Loucy (cell line): ENCODE results near the gene ZNF679.
A peak's percentile ranks its signal among the peaks of the same experiment; 100 is the strongest.

Experiments used
- H2AFZ ChIP-seq: fragments of 200-600 bp; sonication (generic); 2 replicates; pipeline ENCODE4 v1.6.0; 2016; ENCODE audit warnings: antibody characterized with exemption, mild to moderate bottlenecking, low read length, moderate library complexity
- H3F3A ChIP-seq: fragments of 200-600 bp; 2 replicates; pipeline ENCODE4 v1.6.0; 2016; ENCODE audit warnings: antibody characterized with exemption, low read depth, mild to moderate bottlenecking
- H3K27me3 ChIP-seq: fragments of 200-600 bp; sonication (generic); 2 replicates; pipeline ENCODE4 v1.6.1; 2014; ENCODE audit warnings: low read length, mild to moderate bottlenecking; ENCODE audit not compliant: insufficient read depth, poor library complexity, severe bottlenecking
- H3K36me3 ChIP-seq: fragments of 200-600 bp; sonication (generic); 2 replicates; pipeline ENCODE4 v1.6.1; 2016; ENCODE audit warnings: low read length; ENCODE audit not compliant: insufficient read depth
- H3K4me1 ChIP-seq: fragments of 200-600 bp; sonication (generic); 2 replicates; pipeline ENCODE4 v1.5.1; 2014; ENCODE audit warnings: low read length, mild to moderate bottlenecking; ENCODE audit not compliant: insufficient read depth, poor library complexity, severe bottlenecking
- H3K4me2 ChIP-seq: fragments of 200-600 bp; sonication (generic); 2 replicates; pipeline ENCODE4 v1.6.0; 2014; ENCODE audit warnings: antibody characterized with exemption, low read length, low read depth, mild to moderate bottlenecking; ENCODE audit not compliant: poor library complexity, severe bottlenecking
- H3K4me3 ChIP-seq: fragments of 200-600 bp; sonication (generic); 2 replicates; pipeline ENCODE4 v1.5.1; 2014; ENCODE audit warnings: low read length, mild to moderate bottlenecking, mixed read lengths; ENCODE audit not compliant: poor library complexity, severe bottlenecking
- H3K79me2 ChIP-seq: fragments of 200-600 bp; sonication (generic); 2 replicates; pipeline ENCODE4 v1.6.1; 2014; ENCODE audit warnings: low read length; ENCODE audit not compliant: insufficient read depth
- H3K9ac ChIP-seq: fragments of 200-600 bp; sonication (generic); 2 replicates; pipeline ENCODE4 v1.6.0; 2014; ENCODE audit warnings: mild to moderate bottlenecking, low read depth, low read length, moderate library complexity; ENCODE audit not compliant: poor library complexity, severe bottlenecking
- H3K9me2 ChIP-seq: fragments of 200-600 bp; sonication (generic); replicated peaks from 2 replicates; pipeline ENCODE4 v1.6.1; 2016; ENCODE audit warnings: low read depth, low read length, mixed read lengths
- H3K9me3 ChIP-seq: fragments of 200-600 bp; sonication (generic); 2 replicates; pipeline ENCODE4 v1.6.1; 2014; ENCODE audit warnings: mild to moderate bottlenecking, antibody characterized with exemption, low read length, low read depth; ENCODE audit not compliant: insufficient read depth
- H4K20me1 ChIP-seq: fragments of 200-600 bp; sonication (generic); 2 replicates; pipeline ENCODE4 v1.6.0; 2014; ENCODE audit warnings: antibody characterized with exemption, low read length, mild to moderate bottlenecking; ENCODE audit not compliant: insufficient read depth, poor library complexity, severe bottlenecking
- CTCF ChIP-seq: fragments of 200-600 bp; sonication (generic); conservative IDR thresholded peaks from 2 replicates; pipeline ENCODE4 v1.5.1; 2014; ENCODE audit warnings: mild to moderate bottlenecking, antibody characterized with exemption, low read length
- EZH2phosphoT487 ChIP-seq: fragments of 200-600 bp; IDR thresholded peaks from 2 replicates; pipeline ENCODE4 v1.6.1; 2018; ENCODE audit warnings: antibody characterized with exemption, mild to moderate bottlenecking, moderate library complexity, borderline replicate concordance

ZNF679 gene

GRCh38 chr7:64183126-64183742 is 45.0 kb upstream of the ZNF679 start:
- no peak overlapping the region for H3K4me2 ChIP-seq
- no peak for TF ChIP-seq EZH2phosphoT487
- TF ChIP-seq CTCF = peak; percentile 62
- H3K27me3 ChIP-seq = no peaks in the 10 kb centered on the region
- H3K9me2 ChIP-seq = no peaks in the 10 kb centered on the region
- H3K36me3 ChIP-seq = no peaks in the 10 kb centered on the region
- H3K4me3 ChIP-seq = no peak overlapping the region
- H2AFZ ChIP-seq = no peak overlapping the region
- no peaks in the 10 kb centered on the region for H3K9me3 ChIP-seq
- H3K79me2 ChIP-seq = no peaks in the 10 kb centered on the region
- no peaks in the 10 kb centered on the region for H3K4me1 ChIP-seq
- H4K20me1 ChIP-seq = no peaks in the 10 kb centered on the region
- no peak overlapping the region for H3K9ac ChIP-seq
- H3F3A ChIP-seq = no peaks in the 10 kb centered on the region

GRCh38 chr7:64183827-64184372 is 44.4 kb upstream of the ZNF679 start:
- H4K20me1 ChIP-seq = no peaks in the 10 kb centered on the region
- no peaks in the 10 kb centered on the region for H3F3A ChIP-seq
- TF ChIP-seq EZH2phosphoT487 (no peak), CTCF (no peak)
- H3K4me1 ChIP-seq = no peaks in the 10 kb centered on the region
- H3K9ac ChIP-seq = no peak overlapping the region
- H3K36me3 ChIP-seq = no peaks in the 10 kb centered on the region
- no peaks in the 10 kb centered on the region for H3K79me2 ChIP-seq
- H3K27me3 ChIP-seq = no peaks in the 10 kb centered on the region
- H3K4me3 ChIP-seq = no peak overlapping the region
- no peak overlapping the region for H2AFZ ChIP-seq
- no peaks in the 10 kb centered on the region for H3K9me3 ChIP-seq
- H3K9me2 ChIP-seq = no peaks in the 10 kb centered on the region
- no peak overlapping the region for H3K4me2 ChIP-seq

GRCh38 chr7:64184376-64184775 is 43.9 kb upstream of the ZNF679 start:
- H3K9me2 ChIP-seq = no peaks in the 10 kb centered on the region
- no peaks in the 10 kb centered on the region for H3F3A ChIP-seq
- H3K4me1 ChIP-seq = no peaks in the 10 kb centered on the region
- H3K36me3 ChIP-seq = no peaks in the 10 kb centered on the region
- H2AFZ ChIP-seq = no peak overlapping the region
- H3K4me3 ChIP-seq = no peak overlapping the region
- no peaks in the 10 kb centered on the region for H3K79me2 ChIP-seq
- H3K9ac ChIP-seq = no peak overlapping the region
- no peaks in the 10 kb centered on the region; the same call in 1 of the 2 replicates for H3K9me3 ChIP-seq
- TF ChIP-seq EZH2phosphoT487 (no peak), CTCF (no peak)
- no peaks in the 10 kb centered on the region for H3K27me3 ChIP-seq
- H4K20me1 ChIP-seq = no peaks in the 10 kb centered on the region
- no peak overlapping the region for H3K4me2 ChIP-seq
